DOHH2 (cell line): ENCODE data around the gene DGKD.
A peak's percentile ranks its signal among the peaks of the same experiment; 100 is the strongest.

Source experiments
- CTCF ChIP-seq: fragments of 200-600 bp; sonication (generic); IDR thresholded peaks from one replicate; pipeline ENCODE4 v1.5.1; 2014; ENCODE audit warnings: antibody characterized with exemption, mild to moderate bottlenecking, low read depth, low read length; ENCODE audit not compliant: poor library complexity, severe bottlenecking
- EZH2phosphoT487 ChIP-seq: fragments of 200-600 bp; sonication (generic); IDR thresholded peaks from 2 replicates; pipeline ENCODE4 v1.6.1; 2017; ENCODE audit warnings: borderline replicate concordance, mild to moderate bottlenecking, antibody characterized with exemption, low read length, moderate library complexity, mixed read lengths

DNA sequence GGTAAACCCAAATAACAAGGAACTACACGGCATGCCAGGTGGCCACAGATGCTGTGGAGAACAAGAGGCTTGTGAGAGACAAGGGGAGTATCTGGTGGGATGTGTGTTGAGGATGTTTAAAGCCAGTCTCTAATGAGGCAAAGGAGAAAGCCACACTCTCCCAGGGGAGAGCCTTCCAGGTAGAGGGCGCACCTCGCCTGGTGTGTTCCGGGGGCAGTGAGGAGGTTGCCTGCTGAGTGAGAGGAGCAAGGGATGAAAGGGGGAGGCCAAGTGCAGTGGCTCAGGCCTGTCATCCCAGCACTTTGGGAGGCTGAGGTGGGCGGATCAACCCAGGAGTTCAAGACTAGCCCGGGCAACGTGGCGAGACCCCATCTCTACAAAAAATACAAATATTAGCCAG is 30.4 kb upstream of the DGKD start:
- peak; percentile 18 for TF ChIP-seq CTCF
- TF ChIP-seq EZH2phosphoT487 = no peak
